H9 (cell line): ENCODE measurements around the gene NGFR. TPM values are rescaled to one million over a fixed set of nuclear protein-coding genes. Genes with fewer than 3 reads are reported as not detected.

Experiments used
- DNase-seq: peaks from one replicate; pipeline ENCODE4 v3.0.0-alpha.2; 2017
- H2AFZ ChIP-seq: one replicate; pipeline ENCODE4 v1.6.1; 2013; ENCODE audit warnings: mild to moderate bottlenecking, low read length, control low read depth, moderate library complexity
- H2AK5ac ChIP-seq: 2 replicates; pipeline ENCODE4 v1.6.1; 2013; ENCODE audit warnings: low read length, control low read depth, mixed read lengths; ENCODE audit not compliant: insufficient read length
- H2BK120ac ChIP-seq: one replicate; pipeline ENCODE4 v1.6.1; 2013; ENCODE audit warnings: low read depth, mild to moderate bottlenecking, low read length, control low read depth, inconsistent platforms; ENCODE audit not compliant: poor library complexity, severe bottlenecking
- H2BK12ac ChIP-seq: 2 replicates; pipeline ENCODE4 v1.6.1; 2013; ENCODE audit warnings: low read length, control low read depth, mixed read lengths, low read depth; ENCODE audit not compliant: insufficient read length
- H2BK15ac ChIP-seq: 2 replicates; pipeline ENCODE4 v1.6.1; 2013; ENCODE audit warnings: low read depth, low read length, control low read depth
- H2BK20ac ChIP-seq: one replicate; pipeline ENCODE4 v1.6.1; 2013; ENCODE audit warnings: low read depth, mild to moderate bottlenecking, low read length, control low read depth, inconsistent platforms; ENCODE audit not compliant: poor library complexity, severe bottlenecking
- H2BK5ac ChIP-seq: 2 replicates; pipeline ENCODE4 v1.6.1; 2013; ENCODE audit warnings: low read length, control low read depth, mixed read lengths; ENCODE audit not compliant: insufficient read length
- H3K14ac ChIP-seq: 2 replicates; pipeline ENCODE4 v1.6.1; 2013; ENCODE audit warnings: low read length, control low read depth; ENCODE audit not compliant: insufficient read depth
- H3K18ac ChIP-seq: 2 replicates; pipeline ENCODE4 v1.6.1; 2013; ENCODE audit warnings: low read depth, mild to moderate bottlenecking, mixed read lengths, low read length, control low read depth; ENCODE audit not compliant: insufficient read length
- H3K23ac ChIP-seq: 2 replicates; pipeline ENCODE4 v1.6.1; 2013; ENCODE audit warnings: low read length, control low read depth, mixed read lengths, low read depth; ENCODE audit not compliant: insufficient read length
- H3K23me2 ChIP-seq: 2 replicates; pipeline ENCODE4 v1.6.1; 2013; ENCODE audit warnings: low read depth, mild to moderate bottlenecking, mixed read lengths, low read length, control low read depth; ENCODE audit not compliant: insufficient read length, poor library complexity, severe bottlenecking
- H3K27ac ChIP-seq: 2 replicates; pipeline ENCODE4 v1.5.1; 2013; ENCODE audit warnings: low read length, control low read depth, mixed read lengths, low read depth; ENCODE audit not compliant: insufficient read length
- H3K27me3 ChIP-seq: 2 replicates; pipeline ENCODE4 v1.6.1; 2013; ENCODE audit warnings: low read length, control low read depth, inconsistent platforms; ENCODE audit not compliant: insufficient read depth
- H3K4ac ChIP-seq: 2 replicates; pipeline ENCODE4 v1.6.1; 2013; ENCODE audit warnings: low read depth, mild to moderate bottlenecking, control low read depth, inconsistent platforms, low read length, moderate library complexity
- H3K4me1 ChIP-seq: 2 replicates; pipeline ENCODE4 v1.6.1; 2013; ENCODE audit warnings: low read length, control low read depth, inconsistent platforms; ENCODE audit not compliant: insufficient read depth
- H3K4me2 ChIP-seq: 2 replicates; pipeline ENCODE4 v1.6.1; 2013; ENCODE audit warnings: low read length, control low read depth, mixed read lengths; ENCODE audit not compliant: insufficient read length, insufficient read depth
- H3K56ac ChIP-seq: 2 replicates; pipeline ENCODE4 v1.6.1; 2013; ENCODE audit warnings: low read depth, mild to moderate bottlenecking, mixed read lengths, low read length, control low read depth; ENCODE audit not compliant: insufficient read length
- H3K79me1 ChIP-seq: 2 replicates; pipeline ENCODE4 v1.6.1; 2013; ENCODE audit warnings: low read depth, mild to moderate bottlenecking, moderate library complexity, low read length, control low read depth, inconsistent platforms; ENCODE audit not compliant: insufficient read depth, poor library complexity, severe bottlenecking
- H3K79me2 ChIP-seq: 2 replicates; pipeline ENCODE4 v1.6.1; 2013; ENCODE audit warnings: low read length, control low read depth, inconsistent platforms; ENCODE audit not compliant: insufficient read depth
- H3K9ac ChIP-seq: 2 replicates; pipeline ENCODE4 v1.6.1; 2013; ENCODE audit warnings: low read length, control low read depth, mixed read lengths; ENCODE audit not compliant: insufficient read length; ENCODE audit errors: extremely low read depth
- H3K9me3 ChIP-seq: one replicate; pipeline ENCODE4 v1.6.1; 2013; ENCODE audit warnings: low read depth, low read length, inconsistent platforms; ENCODE audit not compliant: control insufficient read depth
- H3T11ph ChIP-seq: one replicate; pipeline ENCODE4 v1.6.1; 2013; ENCODE audit warnings: mild to moderate bottlenecking, low read length, control low read depth, inconsistent platforms
- H4K20me1 ChIP-seq: one replicate; pipeline ENCODE4 v1.6.1; 2013; ENCODE audit not compliant: control insufficient read depth, insufficient read length, insufficient read depth
- H4K5ac ChIP-seq: 2 replicates; pipeline ENCODE4 v1.6.1; 2013; ENCODE audit warnings: low read depth, mild to moderate bottlenecking, mixed read lengths, low read length, control low read depth; ENCODE audit not compliant: insufficient read length
- H4K8ac ChIP-seq: replicated peaks from 2 replicates; pipeline ENCODE4 v1.6.1; 2013; ENCODE audit warnings: low read length, control low read depth, mixed read lengths, low read depth; ENCODE audit not compliant: insufficient read length
- H4K91ac ChIP-seq: 2 replicates; pipeline ENCODE4 v1.6.1; 2013; ENCODE audit warnings: low read depth, mild to moderate bottlenecking, moderate library complexity, mixed read lengths, low read length, control low read depth; ENCODE audit not compliant: insufficient read length
- H3K27ac Mint-ChIP-seq, 3 experiments: 2 replicates in 2 of 3; 3 replicates in 1 of 3; pipeline ENCODE4 v1.8.0; 2020 to 2021; ENCODE audit warnings: mixed read lengths in 3 of 3, mild to moderate bottlenecking in 1 of 3, moderate library complexity in 1 of 3
- H3K27me3 Mint-ChIP-seq: 2 replicates; pipeline ENCODE4 v1.8.0; 2021; ENCODE audit warnings: low read depth, mild to moderate bottlenecking, moderate library complexity, mixed read lengths
- H3K36me3 Mint-ChIP-seq, 3 experiments: 2 replicates in 2 of 3; 3 replicates in 1 of 3; pipeline ENCODE4 v1.8.0; 2020 to 2021; ENCODE audit warnings: low read depth in 3 of 3, mixed read lengths in 3 of 3; ENCODE audit not compliant: insufficient read depth in 1 of 3
- H3K4me1 Mint-ChIP-seq, 2 experiments: 2 replicates each; pipeline ENCODE4 v1.8.0; 2020; ENCODE audit warnings: mixed read lengths in 2 of 2
- H3K4me3 Mint-ChIP-seq, 2 experiments: 2 replicates in 1 of 2; 3 replicates in 1 of 2; pipeline ENCODE4 v1.8.0; 2020 to 2021; ENCODE audit warnings: mild to moderate bottlenecking in 2 of 2, mixed read lengths in 2 of 2, moderate library complexity in 1 of 2
- H3K9me3 Mint-ChIP-seq, 2 experiments: 2 replicates in 1 of 2; 3 replicates in 1 of 2; pipeline ENCODE4 v1.8.0; 2020; ENCODE audit warnings: mild to moderate bottlenecking in 2 of 2, mixed read lengths in 2 of 2, moderate library complexity in 1 of 2
- CTCF ChIP-seq: fragments of 200-600 bp; sonication (generic); conservative IDR thresholded peaks from 3 replicates; pipeline ENCODE4 v1.8.0; 2021; ENCODE audit warnings: antibody characterized with exemption, mild to moderate bottlenecking
- WGBS: extraction: QIAGEN DNeasy Blood & Tissue Kit; methylation state at CpG from one replicate; pipeline ENCODE4 v1.1.7; 2013; ENCODE audit warnings: missing lambda C conversion rate, low lambda C conversion rate, mixed read lengths; ENCODE audit not compliant: insufficient read length; ENCODE audit errors: extremely low coverage; 5-methylcytosine and 5-hydroxymethylcytosine counted together
- total RNA-seq: library from RNA; stranded (reverse); gene quantifications from 2 replicates; pipeline ENCODE4 v1.2.1, GENCODE V29; 2021

NGFR gene
- total RNA-seq, 1 experiment from 2014 or later = 9.6 TPM

DNA sequence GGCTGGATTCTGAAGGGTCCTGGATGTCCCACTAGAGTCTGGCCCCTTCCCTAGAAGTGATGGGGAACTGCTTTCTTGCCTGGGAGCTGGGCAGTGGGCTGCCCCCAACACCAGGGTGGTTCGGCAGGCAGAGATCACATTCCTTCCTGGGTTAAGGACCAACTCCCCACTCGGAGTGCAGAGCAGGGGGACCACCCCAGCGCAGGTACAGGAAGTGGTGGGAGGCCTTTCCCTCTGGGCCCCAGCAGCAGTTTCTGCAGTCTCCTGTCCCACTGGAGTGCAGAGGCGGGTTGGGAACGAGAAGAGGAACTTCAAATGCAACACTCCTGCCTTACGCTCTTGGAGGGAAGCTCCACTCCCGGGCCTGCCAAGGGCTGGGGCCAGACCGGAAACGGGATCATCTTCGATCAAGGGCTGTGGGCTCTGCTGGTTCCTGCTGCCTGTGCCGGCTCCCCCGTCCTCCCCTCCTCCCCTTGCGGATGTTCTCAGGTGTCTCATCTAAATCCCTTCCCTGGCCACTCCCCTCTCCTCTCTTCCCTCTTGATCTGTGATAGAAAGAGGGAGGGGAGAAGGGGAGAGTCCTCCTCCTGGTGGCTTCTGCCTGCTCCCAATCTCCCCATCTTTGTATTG, 9.0 kb upstream of the NGFR start:
- Histone ChIP-seq H4K5ac (no peak overlapping the region), H3K27me3 (no peaks in the 10 kb centered on the region; the same call in 1 of the 2 replicates), H4K8ac (no peak overlapping the region), H3K23ac (no peak overlapping the region), H2BK20ac (no peak overlapping the region), H3K4ac (no peak overlapping the region), H3K18ac (peak overlapping the region; percentile 62), H2BK5ac (no peak overlapping the region), H3K14ac (peak overlapping the region; percentile 64; the same call in 1 of the 2 replicates), H3K56ac (no peak overlapping the region), H3K79me1 (no peaks in the 10 kb centered on the region), H2BK120ac (no peak overlapping the region), H3K23me2 (no peaks in the 10 kb centered on the region), H3K4me2 (peak overlapping the region; percentile 19), H4K91ac (no peak overlapping the region), H3K4me1 (peaks cover 7% of the 10 kb centered on the region; the same call in 1 of the 2 replicates), H3K79me2 (no peaks in the 10 kb centered on the region), H2BK12ac (no peak overlapping the region), H2AFZ (no peak overlapping the region), H4K20me1 (no peaks in the 10 kb centered on the region), H3K9me3 (no peaks in the 10 kb centered on the region), H3K9ac (no peak overlapping the region), H3T11ph (no peak overlapping the region), H2BK15ac (no peak overlapping the region), H2AK5ac (no peak overlapping the region), H3K27ac (no peak overlapping the region)
- Mint-ChIP-seq H3K27ac (peak overlapping the region in 2 of 3 experiments; percentile 64 to 85; a peak in 4 of 7 replicates), H3K4me1 (peaks cover 52 to 67% of the 10 kb centered on the region in 2 experiments), H3K36me3 (no peaks in the 10 kb centered on the region), H3K9me3 (no peaks in the 10 kb centered on the region), H3K4me3 (peak overlapping the region; percentile 22 to 63; a peak in 4 of 5 replicates), H3K27me3 (peaks cover 39% of the 10 kb centered on the region)
- WGBS = no CpG with 5 or more reads among the region's 13 CpGs
- DNase-seq = peak; percentile 99
- TF ChIP-seq CTCF = no peak
